PC-3 (cell line): ENCODE data around the gene TTLL1.

Experiments
- CTCF ChIP-seq: fragments of 300-600 bp; sonication (generic); conservative IDR thresholded peaks from 2 replicates; pipeline ENCODE4 v1.5.1; 2017; ENCODE audit warnings: antibody characterized with exemption, low read depth, mild to moderate bottlenecking, low read length
- EZH2phosphoT487 ChIP-seq: fragments of 300-600 bp; sonication (generic); IDR thresholded peaks from 2 replicates; pipeline ENCODE4 v1.6.1; 2018; ENCODE audit warnings: mild to moderate bottlenecking, antibody characterized with exemption, low read length, borderline replicate concordance

- TF ChIP-seq CTCF, result no peak
- TF ChIP-seq EZH2phosphoT487, result no peak
Measured at GRCh38 chr22:43018615-43019014, 70.6 kb downstream of the TTLL1 start.
